Measurements from ENCODE around the gene MIB2. TPM values are rescaled to one million over a fixed set of nuclear protein-coding genes. Genes with fewer than 3 reads are reported as not detected.
A peak's percentile ranks its signal among the peaks of the same experiment; 100 is the strongest.
"Not testable (repeated sequence)": the region's sequence is repeated elsewhere in the genome, so short reads cannot be mapped to it uniquely, and the experiment has no call there.

Gene MIB2
- total and polyA plus RNA-seq, 4 donors = 20.4 to 220 (median 61.4) TPM

DNA sequence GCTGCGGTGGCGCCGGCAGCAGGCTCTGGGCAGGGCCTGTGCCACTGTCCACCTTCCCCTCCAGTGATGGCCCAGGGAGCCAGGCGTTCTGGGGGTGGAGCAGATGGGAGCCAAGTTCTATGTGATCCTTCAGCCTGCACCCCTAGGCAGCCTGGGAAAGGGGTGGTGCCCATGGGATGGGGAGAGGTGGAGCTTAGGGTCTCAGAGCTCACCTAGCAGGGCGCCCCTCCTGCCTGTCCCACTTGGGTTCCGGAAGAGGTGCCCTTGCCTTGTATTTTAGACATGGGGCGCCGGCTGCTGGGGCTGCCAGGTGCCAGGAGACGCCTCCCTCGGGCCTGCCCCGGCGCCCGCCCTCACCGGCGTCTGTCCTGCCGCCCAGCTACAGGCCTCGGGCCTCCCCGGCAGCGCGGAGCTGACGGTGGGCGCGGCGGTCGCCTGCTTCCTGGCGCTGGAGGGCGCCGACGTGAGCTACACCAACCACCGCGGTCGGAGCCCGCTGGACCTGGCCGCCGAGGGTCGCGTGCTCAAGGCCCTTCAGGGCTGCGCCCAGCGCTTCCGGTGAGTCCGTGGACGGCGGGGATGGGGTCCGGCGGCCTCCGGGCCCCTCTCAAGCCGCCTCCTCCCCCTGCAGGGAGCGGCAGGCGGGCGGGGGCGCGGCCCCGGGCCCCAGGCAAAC is 13.6 kb downstream of the MIB2 start:
- Histone ChIP-seq H3K27me3 (ENCODE audit: control insufficient read depth in 1 of 2, insufficient read depth in 2 of 2, low read length in 1 of 2) (no peaks in the 10 kb centered on the region), H3K27ac (ENCODE audit: low read depth in 1 of 2, low read length in 2 of 2) (no peak overlapping the region), H3K4me1 (ENCODE audit: control insufficient read depth in 1 of 2, insufficient read depth in 2 of 2, low read length in 2 of 2) (no peaks in the 10 kb centered on the region), H3K36me3 (ENCODE audit: control insufficient read depth in 1 of 2, insufficient read depth in 2 of 2, low read length in 1 of 2) (no peaks in the 10 kb centered on the region), H3K9me3 (ENCODE audit: control insufficient read depth, low read length) (no peaks in the 10 kb centered on the region), H3K4me3 (ENCODE audit: low read length in 2 of 2) (no peak overlapping the region)
- 81% methylated on average over 53 of the region's 53 CpGs for WGBS, 2 donors
- ATAC-seq (ENCODE audit: low FRiP score) (no peak), DNase-seq (peak; percentile 49 to 73)
- intact Hi-C loops (cut with DNase I) = no loop called here

- 76 to 81% methylated on average over 36 to 48 of the region's 48 CpGs for WGBS, 2 donors
- no peaks in the 10 kb centered on the region for H3K36me3 ChIP-seq (ENCODE audit: control insufficient read depth in 1 of 2, insufficient read depth in 2 of 2, low read length in 1 of 2)
- no peak for ATAC-seq (ENCODE audit: low FRiP score)
- no peak overlapping the region for H3K4me3 ChIP-seq (ENCODE audit: low read length in 2 of 2)
- H3K9me3 ChIP-seq (ENCODE audit: control insufficient read depth, low read length) = no peaks in the 10 kb centered on the region
- intact Hi-C loops (cut with DNase I) = no loop called here
- DNase-seq = peak; percentile 72 to 76
- H3K4me1 ChIP-seq (ENCODE audit: control insufficient read depth in 1 of 2, insufficient read depth in 2 of 2, low read length in 2 of 2) = no peaks in the 10 kb centered on the region
- H3K27ac ChIP-seq (ENCODE audit: low read depth in 1 of 2, low read length in 2 of 2) = no peak overlapping the region
- H3K27me3 ChIP-seq (ENCODE audit: control insufficient read depth in 1 of 2, insufficient read depth in 2 of 2, low read length in 1 of 2) = no peaks in the 10 kb centered on the region
Observed at GRCh38 chr1:1629430-1630190, 14.3 kb downstream of the MIB2 start.

- Histone ChIP-seq H3K36me3 (ENCODE audit: control insufficient read depth in 1 of 2, insufficient read depth in 2 of 2, low read length in 1 of 2) (no peaks in the 10 kb centered on the region), H3K27ac (ENCODE audit: low read depth in 1 of 2, low read length in 2 of 2) (no peak overlapping the region), H3K27me3 (ENCODE audit: control insufficient read depth in 1 of 2, insufficient read depth in 2 of 2, low read length in 1 of 2) (no peaks in the 10 kb centered on the region), H3K4me3 (ENCODE audit: low read length in 2 of 2) (no peak overlapping the region), H3K4me1 (ENCODE audit: control insufficient read depth in 1 of 2, insufficient read depth in 2 of 2, low read length in 2 of 2) (no peaks in the 10 kb centered on the region), H3K9me3 (ENCODE audit: control insufficient read depth, low read length) (no peaks in the 10 kb centered on the region)
- intact Hi-C loops (cut with DNase I) = no loop called here
- peak; percentile 87 to 90 for DNase-seq
- WGBS, 2 donors = 14 to 16% methylated on average over 67 to 81 of the region's 81 CpGs
- peak; percentile 49 for ATAC-seq (ENCODE audit: low FRiP score)
Observed at GRCh38 chr1:1630191-1630964, 15.1 kb downstream of the MIB2 start.

DNA sequence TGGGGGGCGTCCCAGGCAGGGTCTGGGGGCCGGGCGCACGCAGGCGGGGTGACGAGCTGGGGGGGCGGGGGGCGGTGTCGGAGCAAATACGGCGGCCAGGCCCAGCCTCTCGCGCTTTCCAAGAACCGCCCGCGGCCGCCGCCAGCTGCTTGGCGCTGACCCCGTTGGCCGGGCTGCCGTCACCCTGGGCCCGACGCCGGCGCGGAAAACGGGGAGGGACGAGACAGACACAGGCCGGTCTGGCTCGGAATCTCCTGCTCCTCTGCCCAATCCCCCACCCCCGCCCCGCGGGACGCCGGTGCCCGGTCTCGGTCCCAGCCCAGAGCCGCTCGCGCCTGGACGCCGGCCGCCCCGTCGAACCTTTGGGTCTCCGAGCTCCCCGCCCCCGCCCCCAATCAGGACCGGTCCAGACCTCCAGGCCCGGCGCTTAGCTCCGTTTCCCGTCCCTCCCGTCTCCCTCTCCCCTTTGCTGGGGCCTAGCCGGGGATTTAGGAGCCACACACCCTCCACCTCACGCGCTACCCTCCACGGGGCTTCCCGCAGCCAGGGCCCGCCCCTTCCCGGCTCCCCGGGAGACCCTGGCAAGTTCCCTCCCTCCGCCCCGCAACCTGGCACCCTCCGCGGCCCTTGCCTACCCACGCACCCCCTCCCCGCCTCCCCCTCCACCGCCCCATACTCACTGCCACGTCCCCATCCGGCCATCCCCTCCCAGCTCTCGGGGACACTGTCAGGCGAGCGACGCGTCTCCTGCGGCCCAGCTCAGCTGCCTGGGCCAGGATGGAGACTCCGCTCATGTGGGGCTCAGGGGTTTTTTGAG is 15.9 kb downstream of the MIB2 start:
- DNase-seq (peak; percentile 83 to 93), ATAC-seq (ENCODE audit: low FRiP score) (peak; percentile 75)
- Histone ChIP-seq H3K9me3 (ENCODE audit: control insufficient read depth, low read length) (no peaks in the 10 kb centered on the region), H3K27ac (ENCODE audit: low read depth in 1 of 2, low read length in 2 of 2) (peak overlapping the region in 1 of 2 donors; percentile 42), H3K36me3 (ENCODE audit: control insufficient read depth in 1 of 2, insufficient read depth in 2 of 2, low read length in 1 of 2) (no peaks in the 10 kb centered on the region), H3K4me3 (ENCODE audit: low read length in 2 of 2) (no peak overlapping the region), H3K4me1 (ENCODE audit: control insufficient read depth in 1 of 2, insufficient read depth in 2 of 2, low read length in 2 of 2) (no peaks in the 10 kb centered on the region), H3K27me3 (ENCODE audit: control insufficient read depth in 1 of 2, insufficient read depth in 2 of 2, low read length in 1 of 2) (no peaks in the 10 kb centered on the region)
- intact Hi-C loops (cut with DNase I) = no loop called here
- 1% methylated on average over 35 to 79 of the region's 79 CpGs for WGBS, 2 donors

- Histone ChIP-seq H3K9me3 (ENCODE audit: control insufficient read depth, low read length) (no peaks in the 10 kb centered on the region), H3K36me3 (ENCODE audit: control insufficient read depth in 1 of 2, insufficient read depth in 2 of 2, low read length in 1 of 2) (peaks cover 0 to 4% of the 10 kb centered on the region in 2 donors), H3K27me3 (ENCODE audit: control insufficient read depth in 1 of 2, insufficient read depth in 2 of 2, low read length in 1 of 2) (no peaks in the 10 kb centered on the region), H3K4me3 (ENCODE audit: low read length in 2 of 2) (no peak within 1 kb of the TSS), H3K4me1 (ENCODE audit: control insufficient read depth in 1 of 2, insufficient read depth in 2 of 2, low read length in 2 of 2) (no peaks in the 10 kb centered on the region), H3K27ac (ENCODE audit: low read depth in 1 of 2, low read length in 2 of 2) (peak within 1 kb of the TSS in 1 of 2 donors; percentile 42)
- intact Hi-C loops (cut with DNase I) = no loop called here
- DNase-seq (peak; percentile 64 to 78), ATAC-seq (ENCODE audit: low FRiP score) (no peak)
- WGBS, 2 donors = 1% methylated on average over 28 to 48 of the region's 48 CpGs
Observed at GRCh38 chr1:1631782-1632420, 16.6 kb downstream of the MIB2 start, which contains the start of gene MMP23B. TSS of gene MMP23B (plus strand) at chr1:1632173. CDS start at chr1:1632219, 46 bp downstream.

GRCh38 chr1:1633409-1633808 is 18.1 kb downstream of the MIB2 start:
- ATAC-seq (ENCODE audit: low FRiP score) = not testable (repeated sequence)
- no CpG with 5 or more reads among the region's 35 CpGs for WGBS, 2 donors

GRCh38 chr1:1634613-1635012 is 19.3 kb downstream of the MIB2 start:
- H3K4me1 ChIP-seq (ENCODE audit: control insufficient read depth in 1 of 2, insufficient read depth in 2 of 2, low read length in 2 of 2); H3K27me3 ChIP-seq (ENCODE audit: control insufficient read depth in 1 of 2, insufficient read depth in 2 of 2, low read length in 1 of 2); H3K36me3 ChIP-seq (ENCODE audit: control insufficient read depth in 1 of 2, insufficient read depth in 2 of 2, low read length in 1 of 2); H3K4me3 ChIP-seq (ENCODE audit: low read length in 2 of 2); H3K9me3 ChIP-seq (ENCODE audit: control insufficient read depth, low read length); intact Hi-C loops (cut with DNase I); H3K27ac ChIP-seq (ENCODE audit: low read depth in 1 of 2, low read length in 2 of 2); ATAC-seq (ENCODE audit: low FRiP score): not testable (repeated sequence)
- WGBS, 2 donors = 92 to 93% methylated on average over 9 of the region's 13 CpGs
- DNase-seq = peak; percentile 45 to 54

More at GRCh38 chr1:1633409-1633808, 18.1 kb downstream of the MIB2 start:
- H3K36me3 ChIP-seq (ENCODE audit: control insufficient read depth in 1 of 2, insufficient read depth in 2 of 2, low read length in 1 of 2); DNase-seq; H3K27ac ChIP-seq (ENCODE audit: low read depth in 1 of 2, low read length in 2 of 2); H3K4me1 ChIP-seq (ENCODE audit: control insufficient read depth in 1 of 2, insufficient read depth in 2 of 2, low read length in 2 of 2); H3K4me3 ChIP-seq (ENCODE audit: low read length in 2 of 2); H3K9me3 ChIP-seq (ENCODE audit: control insufficient read depth, low read length); H3K27me3 ChIP-seq (ENCODE audit: control insufficient read depth in 1 of 2, insufficient read depth in 2 of 2, low read length in 1 of 2); intact Hi-C loops (cut with DNase I): not testable (repeated sequence)

Measured in aorta (tissue), 5 donors.